CD4-positive, alpha-beta T cell (primary cell): ENCODE results near the gene PRICKLE4. TPM values are rescaled to one million over a fixed set of nuclear protein-coding genes. Genes with fewer than 3 reads are reported as not detected.

Experiments used
- ATAC-seq: fragments of 200-7000 bp; cut with Tn5 transposase; one replicate; pipeline ENCODE4 v1.10.0; 2022; ENCODE audit warnings: mild to moderate bottlenecking; ENCODE audit not compliant: poor library complexity
- CTCF ChIA-PET: fragments of 350-600 bp; sonication (Branson Sonifier 250); formaldehyde crosslinking; loops from one replicate; lab custom pipeline; 2021; ENCODE audit warnings: antibody characterized with exemption, inconsistent platforms; lab: Charles Lee
- POLR2A ChIA-PET: fragments of 350-600 bp; sonication (Branson Sonifier 250); formaldehyde crosslinking; loops from one replicate; lab custom pipeline; 2021; ENCODE audit warnings: antibody characterized with exemption, inconsistent platforms; lab: Charles Lee
- DNase-seq, 14 experiments: peaks; one replicate each; pipeline ENCODE4 v3.0.0-alpha.2; 2013 to 2020; ENCODE audit warnings: mixed read lengths in 2 of 14
- H3K27ac ChIP-seq, 2 donors: one replicate each; pipeline versions ENCODE4 v1.5.1 to v1.7.0; 2013; ENCODE audit warnings: low read length in 2 of 2, low read depth in 1 of 2, mild to moderate bottlenecking in 1 of 2
- H3K27me3 ChIP-seq, 2 experiments: 1 replicate in 1 of 2; 2 replicates in 1 of 2; pipeline versions ENCODE4 v1.6.1 to v1.7.0; 2013; ENCODE audit warnings: low read length in 2 of 2, control low read depth in 1 of 2, mild to moderate bottlenecking in 1 of 2, moderate library complexity in 1 of 2; ENCODE audit not compliant: insufficient read depth in 2 of 2, control insufficient read depth in 1 of 2
- H3K36me3 ChIP-seq: one replicate; pipeline ENCODE4 v1.6.1; 2013; ENCODE audit warnings: low read length, control low read depth; ENCODE audit not compliant: insufficient read depth
- H3K4me1 ChIP-seq: one replicate; pipeline ENCODE4 v1.6.1; 2013; ENCODE audit warnings: low read length, control low read depth; ENCODE audit not compliant: insufficient read depth
- H3K4me3 ChIP-seq: one replicate; pipeline ENCODE4 v1.5.1; 2013; ENCODE audit warnings: mild to moderate bottlenecking, low read length, moderate library complexity
- H3K9me3 ChIP-seq, 2 experiments: 1 replicate in 1 of 2; 2 replicates in 1 of 2; pipeline versions ENCODE4 v1.6.1 to v1.7.0; 2013; ENCODE audit warnings: low read length in 2 of 2, mild to moderate bottlenecking in 2 of 2, control low read depth in 1 of 2, moderate library complexity in 1 of 2; ENCODE audit not compliant: control insufficient read depth in 1 of 2, insufficient read depth in 1 of 2
- H3K27ac Mint-ChIP-seq: one replicate; pipeline ENCODE4 v1.8.0; 2020; ENCODE audit warnings: mixed read lengths
- H3K27me3 Mint-ChIP-seq: one replicate; pipeline ENCODE4 v1.8.0; 2021; ENCODE audit warnings: mixed read lengths
- H3K36me3 Mint-ChIP-seq: one replicate; pipeline ENCODE4 v1.8.0; 2021; ENCODE audit warnings: low read depth, mixed read lengths
- H3K4me1 Mint-ChIP-seq: one replicate; pipeline ENCODE4 v1.8.0; 2021; ENCODE audit warnings: low read depth, mixed read lengths
- H3K4me3 Mint-ChIP-seq: one replicate; pipeline ENCODE4 v1.8.0; 2020; ENCODE audit warnings: mild to moderate bottlenecking, mixed read lengths
- H3K9me3 Mint-ChIP-seq: one replicate; pipeline ENCODE4 v1.8.0; 2020; ENCODE audit warnings: mixed read lengths
- CTCF ChIP-seq: fragments of 200-600 bp; IDR thresholded peaks from one replicate; pipeline ENCODE4 v1.8.0; 2022; ENCODE audit warnings: antibody characterized with exemption, mild to moderate bottlenecking
- intact Hi-C, 2 experiments: fragments of 100-400 bp; cut with DNase I in 1 of 2; cut with micrococcal nuclease in 1 of 2; formaldehyde crosslinking; loops; one replicate each; pipeline versions ENCODE4 v1.15.1 to v1.9.0; 2023 to 2025; cut with DNase I, micrococcal nuclease
- total RNA-seq, 174 experiments: library from RNA in 2 of 174; stranded (reverse) in 2 of 174; gene quantifications; one replicate each; pipeline ENCODE4 v1.2.3 and lab custom pipeline; 2021 to 2026

PRICKLE4 gene
- total RNA-seq, 2 experiments from 2014 or later = not detected

- H3K4me3 Mint-ChIP-seq = peak overlapping the region; percentile 70
- ChIA-PET POLR2A (no interaction called here), CTCF (no interaction called here)
- no peak overlapping the region for H3K4me3 ChIP-seq
- peaks cover 27% of the 10 kb centered on the region for H3K4me1 Mint-ChIP-seq
- H3K9me3 Mint-ChIP-seq = no peaks in the 10 kb centered on the region
- peak overlapping the region; percentile 79 for H3K27ac Mint-ChIP-seq
- H3K9me3 ChIP-seq = no peaks in the 10 kb centered on the region
- ATAC-seq (no peak), DNase-seq (no peak)
- no peaks in the 10 kb centered on the region for H3K27me3 ChIP-seq
- peaks cover 46% of the 10 kb centered on the region for H3K36me3 ChIP-seq
- H3K36me3 Mint-ChIP-seq = peaks cover 64% of the 10 kb centered on the region
- H3K27me3 Mint-ChIP-seq = no peaks in the 10 kb centered on the region
- TF ChIP-seq CTCF = no peak
- intact Hi-C loops = no loop called here
- peaks cover 23% of the 10 kb centered on the region for H3K4me1 ChIP-seq
- H3K27ac ChIP-seq = no peak overlapping the region
These were observed 9.5 kb downstream of the PRICKLE4 start for GRCh38 chr6:41790045-41790444.

- Histone ChIP-seq H3K9me3 (no peaks in the 10 kb centered on the region), H3K4me1 (peaks cover 14% of the 10 kb centered on the region), H3K36me3 (peaks cover 47% of the 10 kb centered on the region), H3K4me3 (no peak overlapping the region), H3K27me3 (no peaks in the 10 kb centered on the region), H3K27ac (no peak overlapping the region)
- ChIA-PET CTCF (no interaction called here), POLR2A (no interaction called here)
- Mint-ChIP-seq H3K27ac (no peak overlapping the region), H3K4me3 (no peak overlapping the region), H3K9me3 (no peaks in the 10 kb centered on the region), H3K27me3 (no peaks in the 10 kb centered on the region), H3K4me1 (peaks cover 27% of the 10 kb centered on the region), H3K36me3 (peaks cover 72% of the 10 kb centered on the region)
- TF ChIP-seq CTCF = no peak
- no peak for ATAC-seq
- DNase-seq = no peak
- intact Hi-C loops = loop anchor here in 1 of 2 experiments (1.0 kb wide), 1 partner anchor 126 kb away; no protein-coding TSS in a partner anchor
These were observed 10.7 kb downstream of the PRICKLE4 start for GRCh38 chr6:41791305-41791704.

- Histone ChIP-seq H3K9me3 (no peaks in the 10 kb centered on the region), H3K27me3 (no peaks in the 10 kb centered on the region), H3K36me3 (peaks cover 50% of the 10 kb centered on the region), H3K27ac (no peak overlapping the region), H3K4me1 (peaks cover 9% of the 10 kb centered on the region), H3K4me3 (no peak overlapping the region)
- no peak overlapping the region for H3K4me3 Mint-ChIP-seq
- DNase-seq (no peak), ATAC-seq (no peak)
- H3K4me1 Mint-ChIP-seq = peaks cover 24% of the 10 kb centered on the region
- no peaks in the 10 kb centered on the region for H3K9me3 Mint-ChIP-seq
- H3K27me3 Mint-ChIP-seq = no peaks in the 10 kb centered on the region
- ChIA-PET CTCF (no interaction called here), POLR2A (no interaction called here)
- intact Hi-C loops = loop anchor here in 1 of 2 experiments (1.0 kb wide), 1 partner anchor 125 kb away; no protein-coding TSS in a partner anchor
- no peak for TF ChIP-seq CTCF
- H3K27ac Mint-ChIP-seq = no peak overlapping the region
- peaks cover 74% of the 10 kb centered on the region for H3K36me3 Mint-ChIP-seq
These were observed 11.4 kb downstream of the PRICKLE4 start for GRCh38 chr6:41791984-41792383.
